GM18498 (cell line): Measurements from ENCODE around the gene GATB.

Experiments
- ATAC-seq: cut with Tn5 transposase; IDR thresholded peaks from one replicate; pipeline ENCODE4 v1.9.1; 2021; ENCODE audit warnings: mild to moderate bottlenecking, moderate library complexity; ENCODE audit not compliant: unreplicated experiment

The GATB gene

GRCh38 chr4:151657896-151658295 is 102.9 kb downstream of the GATB start:
- no peak for ATAC-seq

- no peak for ATAC-seq
These were observed 104.7 kb downstream of the GATB start for GRCh38 chr4:151656058-151656457.

GRCh38 chr4:151653548-151653918 is 107.3 kb downstream of the GATB start:
- no peak for ATAC-seq

GRCh38 chr4:151652841-151653547 is 107.8 kb downstream of the GATB start:
- ATAC-seq: no peak

- no peak for ATAC-seq
These were observed 109.3 kb downstream of the GATB start for GRCh38 chr4:151651496-151651895.

- ATAC-seq: no peak
These were observed 111.3 kb downstream of the GATB start for GRCh38 chr4:151649479-151649878.

GRCh38 chr4:151646322-151646721 is 114.5 kb downstream of the GATB start:
- no peak for ATAC-seq

- ATAC-seq: no peak
These were observed 116.2 kb downstream of the GATB start for GRCh38 chr4:151644622-151645021.

- no peak for ATAC-seq
These were observed 117.2 kb downstream of the GATB start for GRCh38 chr4:151643564-151643963.

- no peak for ATAC-seq
These were observed 118.8 kb downstream of the GATB start for GRCh38 chr4:151641983-151642382.

GRCh38 chr4:151641167-151641566 is 119.6 kb downstream of the GATB start:
- ATAC-seq: no peak

GRCh38 chr4:151640381-151640780 is 120.4 kb downstream of the GATB start:
- ATAC-seq: no peak

- ATAC-seq: no peak
These were observed 122.4 kb downstream of the GATB start for GRCh38 chr4:151638295-151638858.

- no peak for ATAC-seq
These were observed 129.5 kb downstream of the GATB start for GRCh38 chr4:151631349-151631748.

GRCh38 chr4:151629097-151629783 is 131.6 kb downstream of the GATB start:
- ATAC-seq: no peak

- ATAC-seq: no peak
These were observed 132.7 kb downstream of the GATB start for GRCh38 chr4:151628001-151628608.

GRCh38 chr4:151627491-151627890 is 133.3 kb downstream of the GATB start:
- no peak for ATAC-seq

- no peak for ATAC-seq
These were observed 134.1 kb downstream of the GATB start for GRCh38 chr4:151626751-151627150.

- no peak for ATAC-seq
These were observed 134.6 kb downstream of the GATB start for GRCh38 chr4:151626228-151626627.

GRCh38 chr4:151624626-151625565 is 135.9 kb downstream of the GATB start:
- ATAC-seq: no peak
